Activated naive CD4-positive, alpha-beta T cell treated with Interleukin-2 at 50 U/mL for 16 hours (primary cell): ENCODE data around the gene FOXQ1.

Experiments
- DNase-seq: peaks from one replicate; pipeline ENCODE4 v3.0.0-alpha.2; 2020

Gene FOXQ1

DNA sequence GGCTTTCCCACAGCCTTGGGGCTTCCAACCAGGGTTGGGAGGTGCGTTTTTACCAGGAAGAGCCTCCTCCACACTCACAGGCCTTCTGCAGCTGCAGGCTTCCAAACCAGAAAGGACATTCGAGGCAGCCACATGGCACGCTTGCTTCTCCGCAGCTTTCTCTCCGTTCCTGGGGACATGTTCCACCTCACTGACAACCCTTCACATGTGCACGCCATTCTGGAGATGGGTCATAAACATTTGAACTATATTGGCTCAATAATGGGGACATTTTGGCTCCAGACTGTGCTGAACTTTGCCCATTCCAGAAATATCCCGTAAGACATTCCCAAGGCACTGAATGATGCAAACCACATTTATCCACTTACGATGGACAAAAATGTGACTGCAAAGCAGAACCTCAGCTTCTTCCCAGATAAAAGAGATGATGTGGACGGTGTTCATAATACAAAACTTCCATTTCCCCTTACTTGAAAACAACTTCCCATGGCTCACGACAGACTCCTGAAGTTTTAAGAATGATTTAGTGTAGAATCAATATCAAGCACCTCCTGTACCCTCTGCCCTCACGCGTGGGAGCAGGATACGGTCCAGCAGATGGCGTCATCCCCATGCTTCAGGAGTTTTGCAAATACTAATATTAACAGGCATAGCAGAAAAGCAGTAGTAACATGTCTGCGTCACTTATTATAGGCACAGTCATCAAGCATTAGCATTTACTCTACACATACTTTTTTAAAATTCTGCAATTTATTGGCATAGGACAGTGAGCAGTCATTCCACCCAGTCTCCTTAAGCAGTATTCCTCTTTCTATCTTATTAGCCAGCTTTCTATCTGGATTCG, 52.1 kb downstream of the FOXQ1 start:
- no peak for DNase-seq
